K562 (cell line): ENCODE measurements around the gene SRSF9. TPM values are rescaled to one million over a fixed set of nuclear protein-coding genes. Genes with fewer than 3 reads are reported as not detected.

Experiments used
- ATF3 ChIP-seq, 2 experiments: fragments of 450-650 bp in 1 of 2; sonication (generic) in 1 of 2; formaldehyde crosslinking in 1 of 2; IDR thresholded peaks in 1 of 2; conservative IDR thresholded peaks in 1 of 2; 2 replicates each; pipeline versions ENCODE4 v1.6.1 to v1.8.1; 2016 to 2023; ENCODE audit warnings: mild to moderate bottlenecking in 2 of 2, moderate library complexity in 2 of 2, inconsistent platforms in 1 of 2, missing genetic modification reagents in 1 of 2
- CBFA2T3 ChIP-seq: fragments of 450-650 bp; IDR thresholded peaks from 2 replicates; pipeline ENCODE4 v1.6.1; 2017
- E2F6 ChIP-seq, 2 experiments: IDR thresholded peaks; 2 replicates each; pipeline ENCODE4 v1.6.1; 2011; ENCODE audit warnings: borderline replicate concordance in 1 of 2, control low read depth in 1 of 2, low read depth in 1 of 2, low read length in 1 of 2, mild to moderate bottlenecking in 1 of 2, mixed read lengths in 1 of 2, moderate library complexity in 1 of 2; ENCODE audit not compliant: insufficient read depth in 1 of 2, insufficient read length in 1 of 2, poor library complexity in 1 of 2, severe bottlenecking in 1 of 2; ENCODE audit errors: extremely low read depth in 1 of 2
- HDAC1 ChIP-seq, 2 experiments: fragments of 450-650 bp; IDR thresholded peaks; 2 replicates each; pipeline ENCODE4 v1.6.1; 2016 to 2017; ENCODE audit warnings: inconsistent platforms in 1 of 2, mild to moderate bottlenecking in 1 of 2, moderate library complexity in 1 of 2
- MCM2 ChIP-seq: fragments of 450-650 bp; IDR thresholded peaks from 2 replicates; pipeline ENCODE4 v1.6.1; 2017; ENCODE audit warnings: low read depth, mild to moderate bottlenecking
- MCM3 ChIP-seq: fragments of 450-650 bp; IDR thresholded peaks from 2 replicates; pipeline ENCODE4 v1.6.1; 2016
- NR0B1 ChIP-seq: fragments of 450-650 bp; IDR thresholded peaks from one replicate; pipeline ENCODE4 v1.6.1; 2018; ENCODE audit warnings: mild to moderate bottlenecking, moderate library complexity; ENCODE audit not compliant: partially characterized antibody
- PTRF ChIP-seq: fragments of 450-650 bp; IDR thresholded peaks from 2 replicates; pipeline ENCODE4 v1.6.1; 2016; ENCODE audit warnings: mild to moderate bottlenecking, missing genetic modification characterization, missing compliant biosample characterization
- RERE ChIP-seq: sonication (generic); formaldehyde crosslinking; IDR thresholded peaks from 2 replicates; pipeline ENCODE4 v1.8.0; 2023; ENCODE audit warnings: missing genetic modification reagents, mild to moderate bottlenecking, borderline replicate concordance
- ZBTB33 ChIP-seq: sonication (generic); formaldehyde crosslinking; IDR thresholded peaks from 2 replicates; pipeline ENCODE4 v1.8.1; 2023; ENCODE audit warnings: mild to moderate bottlenecking, missing genetic modification reagents
- ZC3H8 ChIP-seq: fragments of 450-650 bp; IDR thresholded peaks from 2 replicates; pipeline ENCODE4 v1.6.1; 2017
- ZNF239 ChIP-seq: fragments of 250-450 bp; sonication (Bioruptor Pico); IDR thresholded peaks from 2 replicates; pipeline ENCODE4 v1.4.0; 2020; ENCODE audit warnings: mild to moderate bottlenecking
- ZNF408 ChIP-seq: fragments of 250-450 bp; sonication (Bioruptor Pico); IDR thresholded peaks from 2 replicates; pipeline ENCODE4 v1.4.0; 2020; ENCODE audit warnings: low read depth, mild to moderate bottlenecking, moderate library complexity
- polyA plus RNA-seq, 8 experiments: library from polyadenylated mRNA; depleted of rRNA in 4 of 8; stranded (reverse) in 5 of 8; unstranded in 3 of 8; fragments of >200 nt; fragmentation: Nextera tagmentation in 2 of 8; fragmentation: Illumina TruSeq in 1 of 8; extraction: Ambion mirVana in 2 of 8; extraction: Trizol in 1 of 8; gene quantifications; 2 replicates each; pipeline versions ENCODE4 v1.2.1 to v1.2.3, GENCODE V29; 2011 to 2014; ENCODE audit warnings: inconsistent platforms in 1 of 8, missing spikeins in 1 of 8
- total RNA-seq, 7 experiments: library from RNA; depleted of rRNA in 6 of 7; stranded (reverse); fragments of >200 nt in 6 of 7; fragmentation: Illumina TruSeq in 2 of 7; extraction: Trizol in 2 of 7; gene quantifications; 2 replicates each; pipeline versions ENCODE4 v1.2.1 to v1.2.3, GENCODE V29; 2011 to 2021; ENCODE audit warnings: low replicate concordance in 1 of 7

The SRSF9 gene
- total and polyA plus RNA-seq, 9 of the 15 experiments (the other 6 are each of a cell fraction or from before 2014, with no cell fraction given): 40.3 to 291 (median 230) TPM

- TF ChIP-seq ATF3 (IDR thresholded peaks at IDR 0.05) (peak; percentile 75), ATF3 (CRISPR knock-in tag; conservative IDR thresholded peaks at IDR 0.05) (no peak), MCM2 (no peak), ZC3H8 (0 out of 2 replicates have a peak, but pooled peaks have one; percentile 65), E2F6 (IDR thresholded peaks at IDR 0.05; ENCODE audit: borderline replicate concordance in 1 of 2, extremely low read depth in 1 of 2, insufficient read depth in 1 of 2, insufficient read length in 1 of 2, low read depth in 1 of 2, low read length in 1 of 2, poor library complexity in 1 of 2, severe bottlenecking in 1 of 2) (no peak), RERE (CRISPR knock-in tag) (no peak), ZNF239 (no peak), NR0B1 (no peak), PTRF (tag) (no peak), HDAC1 (IDR thresholded peaks at IDR 0.05) (peak; percentile 67 to 98; a peak in 3 of 4 replicates), MCM3 (no peak), ZBTB33 (peak; percentile 62), CBFA2T3 (peak; percentile 11; the same call in 1 of the 2 replicates), ZNF408 (CRISPR knock-in tag) (no peak)
Measured at GRCh38 chr12:120445911-120446843, 23.4 kb downstream of the SRSF9 start, which contains the start of the genes GATC and TRIAP1 (continued).
